ENCODE data around the gene LARP4B. TPM values are rescaled to one million over a fixed set of nuclear protein-coding genes. Genes with fewer than 3 reads are reported as not detected.

Gene LARP4B
- polyA plus RNA-seq, 3 donors, result 42.4 to 60.1 (median 43.1) TPM

DNA sequence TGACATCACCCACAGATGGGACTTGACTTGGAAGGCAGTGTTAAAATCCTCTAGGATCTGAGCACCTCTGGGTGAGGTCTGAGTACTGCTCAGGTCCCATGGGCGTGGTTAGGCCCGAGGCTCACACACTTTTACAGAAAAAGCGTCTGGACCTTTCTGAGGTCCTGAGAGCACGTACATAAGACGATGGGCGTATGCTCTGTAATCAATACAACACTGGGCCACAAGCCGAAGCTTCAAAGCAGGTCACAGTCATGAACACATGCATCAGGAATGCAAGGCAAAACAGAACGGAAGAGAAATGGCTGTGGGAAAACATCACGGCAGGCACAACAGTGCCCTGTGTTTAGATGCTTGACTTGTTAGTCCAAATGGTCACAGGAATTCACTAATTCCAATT is 112.2 kb downstream of the LARP4B start:
- no peak for DNase-seq (ENCODE audit: extremely low read depth in 1 of 11, low read depth in 9 of 11, low spot score in 4 of 11)

DNA sequence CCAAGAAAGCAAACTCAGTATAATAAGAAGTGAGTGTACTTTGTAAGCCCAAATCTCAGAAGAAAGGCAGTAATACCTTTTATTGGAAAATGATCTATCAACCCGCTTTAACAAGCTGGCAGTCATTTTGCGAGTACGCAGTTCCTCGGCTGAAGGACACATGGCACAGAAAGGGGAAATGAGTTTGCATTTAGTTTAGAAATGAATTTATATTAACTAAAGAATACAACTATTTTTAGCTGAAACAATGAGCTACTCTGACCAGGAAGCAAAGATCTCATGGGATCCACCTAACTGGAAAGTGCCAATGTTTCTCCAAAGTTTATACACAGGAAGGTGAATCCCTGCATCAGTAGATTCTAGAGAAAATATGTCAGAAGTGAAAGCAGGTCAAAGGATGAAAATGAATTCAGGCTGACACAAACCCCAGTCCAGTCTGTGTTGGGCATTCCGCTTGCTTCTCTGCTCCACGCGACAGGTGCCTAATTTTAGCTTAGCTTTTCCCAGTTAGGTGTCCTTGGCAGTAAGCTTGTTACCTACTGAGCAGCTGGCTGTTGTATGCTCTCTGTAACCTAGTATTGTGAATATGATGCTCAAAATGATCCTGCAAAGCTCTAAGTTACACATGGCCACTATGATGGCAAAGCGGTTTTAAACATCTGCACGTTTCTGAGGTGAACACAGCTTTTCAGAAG is 112.8 kb downstream of the LARP4B start:
- no peak for DNase-seq (ENCODE audit: extremely low read depth in 1 of 11, low read depth in 9 of 11, low spot score in 4 of 11)

DNA sequence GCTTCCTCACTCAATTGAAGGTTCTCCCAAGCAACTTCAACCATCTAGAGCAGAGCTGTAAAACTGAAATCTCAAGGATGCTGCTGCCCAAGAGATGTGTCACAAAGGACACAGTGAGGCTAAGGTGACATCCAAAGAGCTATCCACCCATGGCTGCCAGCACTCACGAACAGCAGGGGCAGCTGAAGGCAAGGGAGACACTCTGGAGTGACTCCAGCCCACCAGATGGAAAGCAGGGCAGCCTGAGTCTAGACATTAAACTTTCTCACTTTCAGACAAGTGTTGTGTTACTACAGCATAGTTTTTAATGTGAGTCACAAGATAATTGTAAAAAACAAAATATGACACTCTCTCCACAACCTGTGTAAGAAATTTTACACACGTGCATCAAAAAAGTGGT is 113.5 kb downstream of the LARP4B start:
- DNase-seq (ENCODE audit: extremely low read depth in 1 of 11, low read depth in 9 of 11, low spot score in 4 of 11), result no peak

DNA sequence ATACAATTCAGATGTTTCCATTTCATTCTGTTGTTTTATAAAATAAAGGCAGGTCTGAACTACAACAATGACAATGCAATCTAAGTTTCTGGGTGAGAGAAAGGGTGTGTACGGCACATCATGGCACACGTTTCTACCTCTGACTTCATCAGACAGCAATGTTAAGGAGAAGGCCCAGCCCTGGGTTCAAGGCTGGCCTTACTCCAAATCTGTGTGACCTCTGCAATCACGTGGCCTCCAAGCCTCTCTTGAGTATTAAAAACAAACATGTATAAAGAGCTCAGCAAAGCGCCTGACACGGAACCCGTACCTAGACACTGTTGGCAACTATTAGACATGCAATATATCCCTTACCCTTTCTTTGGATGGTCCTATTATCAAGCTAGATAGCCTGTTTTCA is 114.1 kb downstream of the LARP4B start:
- DNase-seq (ENCODE audit: extremely low read depth in 1 of 11, low read depth in 9 of 11, low spot score in 4 of 11), result no peak

DNA sequence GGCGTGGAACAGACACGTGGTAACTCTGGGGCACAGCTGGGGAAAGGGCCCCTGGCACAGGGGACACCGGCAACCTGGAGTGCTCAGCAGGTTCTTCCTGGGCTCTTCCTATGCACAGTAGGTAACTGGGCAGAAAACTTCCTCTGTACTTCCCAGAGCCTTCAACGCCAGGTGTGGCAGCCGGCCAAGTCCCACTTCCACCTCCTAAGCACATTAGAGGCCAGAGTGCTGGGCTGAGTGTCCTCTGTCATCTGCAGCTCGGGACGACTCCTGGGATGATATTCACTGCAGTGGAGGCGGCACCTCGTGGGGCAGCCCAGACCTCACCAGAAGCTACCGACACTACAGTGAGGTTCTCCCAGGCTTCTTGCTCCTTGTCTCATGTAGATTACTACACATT is 114.5 kb downstream of the LARP4B start:
- no peak for DNase-seq (ENCODE audit: extremely low read depth in 1 of 11, low read depth in 9 of 11, low spot score in 4 of 11)

DNA sequence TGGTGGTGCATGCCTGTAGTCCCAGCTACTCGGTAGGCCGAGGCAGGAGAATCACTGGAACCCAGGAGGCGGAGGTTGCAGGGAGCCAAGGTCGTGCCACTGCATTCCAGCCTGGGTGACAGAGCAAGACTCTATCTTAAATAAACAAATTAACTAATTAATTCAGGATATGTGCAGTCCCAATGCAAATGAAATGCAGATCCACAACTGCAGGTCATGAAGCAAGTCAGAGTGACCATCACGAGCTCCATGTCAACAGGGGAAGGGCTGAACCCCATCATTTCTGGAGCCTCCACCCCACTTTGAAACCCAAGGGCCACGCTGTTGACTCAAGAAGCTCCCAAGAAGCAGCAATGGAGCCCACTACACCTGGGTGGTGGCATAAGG is 115.4 kb downstream of the LARP4B start:
- DNase-seq (ENCODE audit: extremely low read depth in 1 of 11, low read depth in 9 of 11, low spot score in 4 of 11), result no peak

DNA sequence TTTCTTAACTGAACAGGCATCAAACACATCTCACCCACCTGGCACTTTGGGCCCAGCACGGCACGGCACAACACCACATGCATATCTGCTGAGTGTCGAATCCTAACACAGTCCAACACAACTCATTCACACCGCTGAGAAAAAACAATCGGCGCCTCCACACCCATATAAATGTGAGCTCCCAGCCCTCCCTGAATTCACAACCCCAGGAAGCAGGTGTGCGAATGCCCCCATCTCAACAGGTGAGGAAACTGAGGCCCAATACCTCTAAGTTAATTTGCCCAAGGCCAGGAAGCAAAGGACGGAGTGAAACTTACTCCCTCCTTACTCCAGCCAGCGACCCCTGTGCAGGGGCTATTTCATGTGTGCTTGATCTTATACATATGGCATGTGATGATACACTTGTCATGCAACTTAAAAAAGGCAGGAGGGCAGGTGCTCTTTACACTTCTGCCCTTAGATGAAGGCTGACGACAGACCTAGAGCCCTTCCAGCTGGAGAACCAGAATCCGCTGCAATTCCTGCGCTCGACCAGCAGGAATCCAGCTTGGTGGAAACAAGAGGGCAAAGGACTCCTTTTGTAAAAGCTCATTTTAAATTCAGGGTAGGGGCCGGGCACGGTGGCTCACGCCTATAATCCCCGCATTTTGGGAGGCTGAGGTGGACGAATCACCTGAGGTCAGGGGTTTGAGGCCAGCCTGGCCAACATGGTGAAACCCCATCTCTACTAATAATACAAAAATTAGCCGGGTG is 116.0 kb downstream of the LARP4B start:
- no peak for DNase-seq (ENCODE audit: extremely low read depth in 1 of 11, low read depth in 9 of 11, low spot score in 4 of 11)

DNA sequence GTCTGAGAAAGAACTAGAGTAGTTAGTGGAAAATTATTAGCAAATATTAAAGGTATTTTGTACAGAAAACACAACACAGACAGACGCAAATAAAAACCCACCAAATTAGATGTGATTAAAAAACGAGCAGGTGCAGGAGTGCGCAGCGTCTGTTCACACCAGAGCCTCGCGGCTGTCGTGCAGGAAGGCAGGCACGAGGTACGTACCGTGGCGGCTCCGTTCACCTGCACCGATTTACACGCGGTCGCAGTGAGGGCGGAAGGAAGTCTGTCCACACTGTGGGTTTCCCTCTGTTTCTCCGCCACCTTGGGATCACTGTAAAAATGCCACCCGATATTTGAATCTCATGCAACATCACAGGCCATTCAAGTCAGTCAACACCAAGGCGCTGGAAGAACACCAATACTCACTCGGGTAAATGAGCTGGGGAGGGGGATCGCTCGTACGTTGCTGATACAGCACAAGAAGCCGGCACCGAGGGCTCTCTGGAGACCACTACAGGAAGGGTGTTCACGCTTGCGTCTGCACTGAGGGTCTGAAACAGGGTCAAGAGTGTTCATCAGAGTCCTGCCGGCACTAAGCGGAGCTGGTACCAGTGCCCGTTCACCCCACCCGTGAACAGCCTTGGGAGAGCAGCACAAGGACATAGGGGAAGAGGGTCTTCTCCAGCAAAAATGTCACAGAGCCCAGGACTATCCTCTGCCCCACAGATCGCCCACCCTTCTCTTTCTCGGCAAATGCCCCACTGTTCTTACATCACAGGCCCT is 116.8 kb downstream of the LARP4B start:
- no peak for DNase-seq (ENCODE audit: extremely low read depth in 1 of 11, low read depth in 9 of 11, low spot score in 4 of 11)

DNA sequence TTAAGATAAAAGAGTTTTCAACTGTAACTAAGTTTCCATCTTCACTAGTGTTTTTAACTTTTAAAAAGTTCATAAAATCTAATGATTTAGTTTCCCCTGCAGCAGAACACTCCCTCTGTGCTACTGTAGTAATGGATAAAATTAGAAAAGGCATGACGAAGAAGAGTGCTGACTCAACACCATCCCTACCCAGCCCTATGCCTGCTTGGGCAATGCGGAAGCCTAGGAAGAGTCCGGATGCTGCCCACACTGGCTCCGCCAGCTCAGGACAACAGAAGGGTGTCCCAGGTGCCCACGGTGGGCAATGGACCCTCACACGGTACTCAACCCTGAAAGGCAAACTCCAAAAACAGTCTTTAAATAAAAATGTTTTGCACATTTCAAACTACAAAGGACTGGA is 118.2 kb downstream of the LARP4B start:
- DNase-seq (ENCODE audit: extremely low read depth in 1 of 11, low read depth in 9 of 11, low spot score in 4 of 11), result no peak

DNA sequence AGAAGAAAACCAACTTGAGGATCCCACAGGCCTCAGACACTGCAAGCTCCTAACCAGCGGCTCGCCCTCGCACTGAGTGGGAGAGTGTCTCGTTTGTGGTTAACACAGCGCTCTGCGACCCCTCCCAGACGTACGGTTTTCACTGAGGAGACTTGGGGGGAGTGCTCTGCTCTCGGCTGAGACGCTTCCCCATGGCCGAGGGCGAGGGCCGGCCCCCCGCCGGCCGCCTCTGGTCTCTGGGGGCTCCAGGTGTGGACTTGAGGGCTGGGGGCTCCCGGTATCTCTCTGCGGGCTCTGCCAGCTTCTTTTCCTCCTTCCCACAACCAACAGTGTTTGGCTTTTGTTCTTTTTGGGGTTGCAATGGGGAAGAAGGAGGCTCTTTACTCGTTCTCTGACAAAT is 118.7 kb downstream of the LARP4B start:
- DNase-seq (ENCODE audit: extremely low read depth in 1 of 11, low read depth in 9 of 11, low spot score in 4 of 11), result no peak

DNA sequence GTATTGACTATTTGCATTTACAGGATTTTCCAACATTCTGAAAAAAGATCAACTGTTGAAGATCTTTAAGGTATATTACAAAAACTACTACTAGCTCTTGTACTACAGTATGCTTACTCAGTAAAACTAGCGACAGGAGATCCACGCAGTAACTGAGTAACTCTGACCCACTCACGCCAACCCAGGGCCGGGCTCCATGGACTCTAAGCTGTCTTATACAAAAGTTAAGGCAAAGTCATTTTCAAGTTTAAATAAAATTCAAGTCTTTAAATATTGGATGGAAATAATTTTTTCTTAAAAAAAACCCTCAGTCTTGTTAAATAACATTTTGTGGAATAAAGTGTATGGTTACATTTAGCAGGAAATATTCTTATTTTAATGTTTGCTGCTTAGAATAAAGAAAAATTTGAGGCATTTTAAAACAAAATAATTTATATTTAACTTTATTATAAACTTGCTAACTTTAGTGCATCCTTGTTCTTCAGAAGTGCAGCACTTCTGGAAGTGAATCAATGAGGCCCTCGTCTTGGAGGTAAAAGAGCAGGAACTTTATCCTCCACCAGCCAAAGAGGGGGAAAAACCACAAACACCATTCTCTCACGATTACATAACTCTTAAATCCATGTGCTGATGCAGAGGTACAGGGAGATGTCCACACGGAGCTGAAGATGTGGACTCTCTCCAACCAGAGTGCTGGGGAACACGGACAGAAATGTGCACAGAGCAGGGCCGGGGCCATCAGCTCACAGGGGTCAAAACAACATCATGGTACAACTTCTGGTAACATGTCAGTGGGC is 119.9 kb downstream of the LARP4B start:
- no peak for DNase-seq (ENCODE audit: extremely low read depth in 1 of 11, low read depth in 9 of 11, low spot score in 4 of 11)

DNA sequence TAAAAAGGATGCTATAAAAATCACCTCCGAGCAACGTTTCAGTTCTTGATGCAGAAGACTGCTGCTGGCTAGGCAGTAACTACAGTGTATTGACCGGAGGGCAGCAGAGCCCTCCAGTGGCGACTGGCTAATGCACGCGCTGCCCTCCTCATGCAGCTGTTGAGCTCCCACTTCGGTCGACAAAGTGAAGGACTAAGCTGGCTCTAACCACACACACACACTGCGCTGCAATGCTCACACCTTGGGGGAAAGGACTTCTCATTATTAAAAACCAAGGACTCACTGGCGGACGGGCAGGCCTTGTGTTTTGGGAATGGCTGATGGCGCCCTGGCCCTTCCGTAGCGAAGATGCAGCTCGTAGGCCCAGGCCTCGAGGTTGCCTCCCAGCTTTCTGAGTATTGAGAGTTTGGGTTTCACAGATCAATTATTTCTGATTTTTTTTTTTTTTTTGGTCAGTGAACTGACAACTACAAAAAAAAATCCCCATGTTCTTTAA is 121.1 kb downstream of the LARP4B start:
- no peak for DNase-seq (ENCODE audit: extremely low read depth in 1 of 11, low read depth in 9 of 11, low spot score in 4 of 11)

DNA sequence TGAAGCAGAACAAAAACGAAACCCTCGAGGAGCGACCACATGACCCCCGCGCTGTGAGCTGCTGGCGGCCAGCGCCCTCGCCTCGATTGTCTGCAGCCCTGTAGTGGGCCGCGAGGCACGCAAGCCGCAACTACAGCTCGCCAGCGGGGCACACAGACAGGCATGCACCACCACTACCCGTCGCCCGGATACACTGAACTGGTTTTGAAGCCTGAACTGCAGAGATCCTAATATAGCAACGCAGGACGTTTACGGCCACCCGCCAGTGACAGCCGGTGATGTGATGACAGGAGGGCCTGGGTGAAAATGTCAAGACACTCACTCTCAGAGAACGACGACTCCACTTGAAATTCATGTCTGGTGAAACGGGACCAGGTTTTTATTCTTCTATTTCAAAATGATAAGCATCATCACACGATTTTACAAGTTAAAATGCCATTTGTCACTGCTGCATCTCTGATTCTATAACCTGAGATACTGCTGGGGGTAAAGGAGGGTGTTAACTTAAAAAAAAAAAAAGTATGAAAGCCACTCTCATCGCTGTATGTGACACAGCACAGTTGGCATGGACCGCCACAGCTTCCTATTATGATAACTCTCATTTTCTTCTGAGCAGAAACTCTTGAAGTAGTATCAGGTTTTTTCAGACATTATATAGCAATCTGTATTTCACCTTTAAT is 121.7 kb downstream of the LARP4B start:
- DNase-seq (ENCODE audit: extremely low read depth in 1 of 11, low read depth in 9 of 11, low spot score in 4 of 11), result no peak

DNA sequence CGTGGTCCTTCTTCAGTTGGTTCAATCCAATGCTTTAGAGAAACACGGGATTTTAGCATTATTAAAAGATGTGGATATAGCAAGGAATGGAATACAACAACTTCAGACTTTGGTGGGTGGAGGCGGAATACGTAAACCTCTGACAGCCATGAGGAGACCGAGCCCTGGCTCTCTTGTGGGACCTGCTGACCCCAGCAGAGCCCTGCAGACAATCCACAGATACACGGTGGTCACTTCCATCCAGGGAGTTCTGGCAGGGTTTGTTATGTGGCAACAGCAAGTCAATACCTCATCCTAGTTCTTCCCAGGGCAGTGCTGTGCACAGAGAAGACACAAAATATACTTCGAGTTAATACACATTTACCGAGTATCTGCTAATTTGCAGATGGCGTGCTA is 123.5 kb downstream of the LARP4B start:
- DNase-seq (ENCODE audit: extremely low read depth in 1 of 11, low read depth in 9 of 11, low spot score in 4 of 11), result no peak

DNA sequence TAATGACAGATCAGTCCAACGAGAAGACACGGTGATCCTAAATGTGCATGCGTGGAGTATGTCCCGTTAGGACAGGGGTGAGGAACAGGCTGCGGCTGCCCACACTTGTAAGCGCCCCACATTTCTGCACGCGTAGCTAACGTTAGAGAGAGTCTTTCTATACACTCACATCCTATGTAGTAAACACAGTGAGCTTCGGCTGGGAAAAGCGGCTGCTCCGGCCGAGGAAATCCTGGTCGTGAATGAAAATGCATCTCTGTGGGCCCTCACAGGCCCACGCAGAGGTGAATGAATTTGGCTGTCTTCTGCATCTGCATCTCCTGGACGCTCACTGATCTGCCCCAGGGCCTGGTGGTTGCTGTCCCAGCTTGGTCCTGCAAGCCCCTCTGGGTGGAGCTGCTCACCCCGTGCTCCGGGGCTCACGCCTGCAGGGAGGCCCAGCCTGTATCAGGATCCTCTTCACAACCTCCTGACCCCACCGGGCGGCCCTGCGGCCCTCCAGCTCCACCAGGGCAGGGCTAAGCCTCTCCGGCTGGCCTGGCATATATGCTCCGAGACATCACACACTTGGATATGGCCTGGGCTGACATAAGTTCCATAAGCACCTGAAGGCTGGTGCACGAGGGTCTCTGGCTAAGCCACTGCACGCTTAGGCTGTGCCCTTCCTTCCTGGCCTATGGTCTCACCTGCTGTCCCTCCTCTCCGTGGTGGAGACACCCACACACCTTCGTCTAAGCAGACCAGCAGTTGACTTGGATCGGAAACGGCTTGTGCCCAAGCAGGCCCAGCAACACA is 124.1 kb downstream of the LARP4B start:
- no peak for DNase-seq (ENCODE audit: extremely low read depth in 1 of 11, low read depth in 9 of 11, low spot score in 4 of 11)

DNA sequence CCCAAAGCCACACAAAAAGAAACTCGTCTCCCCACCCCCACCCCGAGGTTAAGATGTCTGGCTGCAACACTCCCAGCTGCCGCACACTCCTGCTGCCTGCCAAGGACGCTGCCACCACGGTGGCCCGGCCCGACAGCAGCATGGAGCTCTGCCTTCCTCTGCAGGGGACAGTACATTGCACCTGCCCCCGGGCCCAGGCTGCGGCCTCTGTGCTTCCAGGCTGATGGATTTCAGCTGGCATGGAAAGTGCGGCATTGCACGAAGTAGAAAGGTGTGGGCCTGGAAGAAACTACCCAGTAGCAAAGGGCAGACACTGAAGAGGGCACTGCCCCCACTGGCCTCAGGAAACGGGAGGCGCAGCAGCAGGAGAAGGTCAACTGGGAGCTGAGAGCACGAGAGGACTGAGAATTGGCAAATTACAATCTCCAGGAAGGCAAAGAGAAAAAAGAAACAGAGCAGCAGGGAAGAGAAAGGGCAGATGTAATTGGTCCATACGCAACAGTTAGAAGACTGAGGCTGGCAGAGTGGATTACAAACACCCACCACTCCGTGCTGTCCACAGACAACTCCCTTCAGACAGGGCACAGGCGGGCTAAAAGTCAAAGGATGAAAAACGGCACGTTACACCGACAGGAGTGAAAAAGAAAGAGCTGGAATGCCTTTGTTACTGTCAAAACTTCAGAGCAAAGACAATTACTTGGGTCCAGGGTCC is 124.9 kb downstream of the LARP4B start:
- DNase-seq (ENCODE audit: extremely low read depth in 1 of 11, low read depth in 9 of 11, low spot score in 4 of 11), result no peak

DNA sequence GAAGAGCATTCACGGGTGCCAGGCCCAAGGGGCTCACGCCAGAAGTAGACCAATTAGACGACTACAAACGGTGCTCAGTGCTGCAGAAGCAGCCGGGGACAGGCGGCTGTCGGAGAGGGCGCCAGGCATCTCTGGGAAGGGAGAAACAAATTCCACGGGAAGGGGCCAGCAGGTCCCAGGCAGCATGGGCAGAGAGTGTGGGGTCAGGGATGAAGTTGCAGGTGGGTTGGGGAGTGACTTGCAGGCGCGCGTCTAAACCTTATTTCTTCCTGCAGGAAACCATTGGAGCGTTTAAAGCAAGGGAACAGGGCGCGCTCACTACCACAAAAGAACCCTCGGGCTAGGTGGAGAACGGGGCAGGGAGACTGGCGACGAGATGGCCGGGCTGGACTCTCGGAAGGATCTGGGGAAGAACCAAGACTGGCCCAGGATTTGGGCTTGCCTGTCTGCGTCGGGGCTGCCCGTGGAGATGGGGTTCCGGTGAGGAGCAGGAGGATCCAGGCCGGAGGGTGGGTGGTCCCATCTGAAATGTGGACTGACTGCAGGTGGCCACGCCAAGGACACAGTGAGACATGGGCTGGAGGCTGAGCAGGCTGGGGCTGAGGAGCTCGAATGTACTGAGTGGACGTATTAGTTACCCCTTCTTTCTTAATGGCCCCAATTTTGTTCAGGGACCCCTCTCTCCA is 125.7 kb downstream of the LARP4B start:
- DNase-seq (ENCODE audit: extremely low read depth in 1 of 11, low read depth in 9 of 11, low spot score in 4 of 11), result no peak
